KMS-11 (cell line): ENCODE data around the gene SH2D7.

Source experiments
- H2AFZ ChIP-seq: fragments of 200-600 bp; sonication (generic); 2 replicates; pipeline ENCODE4 v1.6.1; 2016; ENCODE audit warnings: antibody characterized with exemption, mixed run types, low read depth
- H3K27ac ChIP-seq: fragments of 200-600 bp; sonication (generic); 2 replicates; pipeline ENCODE4 v1.6.1; 2016; ENCODE audit warnings: mild to moderate bottlenecking, mixed run types
- H3K27me3 ChIP-seq: fragments of 200-600 bp; sonication (generic); 2 replicates; pipeline ENCODE4 v1.6.1; 2017; ENCODE audit warnings: mild to moderate bottlenecking, low read depth, mixed run types, moderate library complexity; ENCODE audit not compliant: insufficient read depth
- H3K36me3 ChIP-seq: fragments of 200-600 bp; sonication (generic); 2 replicates; pipeline ENCODE4 v1.6.1; 2017; ENCODE audit warnings: mild to moderate bottlenecking, mixed run types; ENCODE audit not compliant: insufficient read depth
- H3K4me1 ChIP-seq: fragments of 200-600 bp; sonication (generic); 2 replicates; pipeline ENCODE4 v1.6.1; 2016; ENCODE audit warnings: mild to moderate bottlenecking, low read depth, mixed run types; ENCODE audit not compliant: poor library complexity, severe bottlenecking
- H3K4me2 ChIP-seq: fragments of 200-600 bp; sonication (generic); 2 replicates; pipeline ENCODE4 v1.7.0; 2016; ENCODE audit warnings: mild to moderate bottlenecking, mixed run types
- H3K4me3 ChIP-seq: fragments of 200-600 bp; sonication (generic); IDR thresholded peaks from 2 replicates; pipeline ENCODE4 v1.6.1; 2017; ENCODE audit warnings: low read depth, low read length, mixed read lengths; ENCODE audit not compliant: insufficient read depth
- H3K79me2 ChIP-seq: fragments of 200-600 bp; sonication (generic); 2 replicates; pipeline ENCODE4 v1.6.1; 2016; ENCODE audit warnings: low read depth, mixed run types; ENCODE audit not compliant: insufficient read depth
- H3K9ac ChIP-seq: fragments of 200-600 bp; sonication (generic); 2 replicates; pipeline ENCODE4 v1.6.1; 2016; ENCODE audit warnings: mild to moderate bottlenecking, mixed run types
- H4K20me1 ChIP-seq: fragments of 200-600 bp; sonication (generic); 2 replicates; pipeline ENCODE4 v1.6.1; 2016; ENCODE audit warnings: mild to moderate bottlenecking, mixed run types; ENCODE audit not compliant: insufficient read depth
- CTCF ChIP-seq: fragments of 200-600 bp; sonication (generic); conservative IDR thresholded peaks from 2 replicates; pipeline ENCODE4 v1.6.1; 2017; ENCODE audit warnings: low read depth, mild to moderate bottlenecking, antibody characterized with exemption, low read length, moderate library complexity, mixed read lengths

The SH2D7 gene

GRCh38 chr15:78065284-78065872 lies 27.0 kb upstream of the SH2D7 start:
- H2AFZ ChIP-seq = no peak overlapping the region; the same call in 1 of the 2 replicates
- H3K4me1 ChIP-seq = peaks cover 97% of the 10 kb centered on the region
- TF ChIP-seq CTCF = no peak
- H3K27me3 ChIP-seq = no peaks in the 10 kb centered on the region
- H3K36me3 ChIP-seq = no peaks in the 10 kb centered on the region
- peak overlapping the region; percentile 32 for H3K27ac ChIP-seq
- H3K4me2 ChIP-seq = peak overlapping the region; percentile 54
- peaks cover 53% of the 10 kb centered on the region; the same call in 1 of the 2 replicates for H3K79me2 ChIP-seq
- no peaks in the 10 kb centered on the region for H4K20me1 ChIP-seq
- H3K4me3 ChIP-seq = no peak overlapping the region
- H3K9ac ChIP-seq = peak overlapping the region; percentile 22; the same call in 1 of the 2 replicates

DNA sequence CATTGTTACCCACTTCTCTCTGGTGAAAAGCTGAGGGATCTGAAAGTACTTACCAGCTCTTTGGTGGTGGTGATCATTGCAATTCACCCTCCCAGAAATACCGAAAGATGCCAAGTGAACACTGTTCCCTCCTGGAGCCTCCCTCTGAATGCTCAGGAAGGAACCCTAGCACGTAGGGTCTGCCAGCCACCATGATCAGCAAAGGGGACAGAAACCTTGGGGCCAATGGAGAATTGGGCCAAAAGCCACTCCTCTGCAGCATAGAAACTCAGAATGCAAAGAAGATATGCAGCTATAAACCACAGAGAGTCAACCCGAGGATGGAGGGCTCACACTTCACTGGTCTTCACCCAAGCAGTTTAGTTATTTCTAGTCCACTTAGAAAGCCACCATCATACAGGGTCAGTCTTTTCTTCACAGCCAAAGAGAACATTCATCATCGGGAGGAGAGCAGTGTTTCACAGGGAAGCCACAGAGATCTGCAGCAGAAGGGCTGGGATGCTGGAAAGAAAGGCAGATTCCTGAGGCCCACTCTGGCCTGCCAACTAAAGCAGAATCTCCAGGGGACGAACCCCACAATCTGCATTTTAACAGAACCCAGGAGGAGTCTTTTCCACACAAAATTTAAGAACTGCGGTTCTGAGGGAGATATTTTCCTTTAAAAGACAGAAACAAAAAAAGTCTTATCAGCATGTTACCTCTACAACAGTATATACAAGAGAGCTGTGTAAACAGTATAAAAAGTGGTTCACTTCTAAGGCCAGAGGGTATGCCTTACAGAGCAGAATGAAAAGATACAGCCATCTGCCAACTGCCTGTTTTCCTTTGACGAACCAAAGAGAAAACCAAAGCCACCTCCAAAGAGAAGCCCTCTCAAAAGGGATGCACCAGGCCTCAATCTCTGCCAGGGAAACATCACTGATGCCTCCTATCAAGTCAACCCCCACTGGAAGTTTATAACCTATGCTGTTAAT lies 26.1 kb upstream of the SH2D7 start:
- H4K20me1 ChIP-seq = no peaks in the 10 kb centered on the region
- H3K79me2 ChIP-seq = peaks cover 44% of the 10 kb centered on the region; the same call in 1 of the 2 replicates
- peak overlapping the region; percentile 54 for H3K4me2 ChIP-seq
- H3K4me3 ChIP-seq = no peak overlapping the region
- TF ChIP-seq CTCF = no peak
- peak overlapping the region; percentile 32 for H3K27ac ChIP-seq
- no peak overlapping the region; the same call in 1 of the 2 replicates for H2AFZ ChIP-seq
- H3K9ac ChIP-seq = no peak overlapping the region; the same call in 1 of the 2 replicates
- H3K4me1 ChIP-seq = peaks cover 95% of the 10 kb centered on the region
- H3K36me3 ChIP-seq = no peaks in the 10 kb centered on the region
- no peaks in the 10 kb centered on the region for H3K27me3 ChIP-seq

DNA sequence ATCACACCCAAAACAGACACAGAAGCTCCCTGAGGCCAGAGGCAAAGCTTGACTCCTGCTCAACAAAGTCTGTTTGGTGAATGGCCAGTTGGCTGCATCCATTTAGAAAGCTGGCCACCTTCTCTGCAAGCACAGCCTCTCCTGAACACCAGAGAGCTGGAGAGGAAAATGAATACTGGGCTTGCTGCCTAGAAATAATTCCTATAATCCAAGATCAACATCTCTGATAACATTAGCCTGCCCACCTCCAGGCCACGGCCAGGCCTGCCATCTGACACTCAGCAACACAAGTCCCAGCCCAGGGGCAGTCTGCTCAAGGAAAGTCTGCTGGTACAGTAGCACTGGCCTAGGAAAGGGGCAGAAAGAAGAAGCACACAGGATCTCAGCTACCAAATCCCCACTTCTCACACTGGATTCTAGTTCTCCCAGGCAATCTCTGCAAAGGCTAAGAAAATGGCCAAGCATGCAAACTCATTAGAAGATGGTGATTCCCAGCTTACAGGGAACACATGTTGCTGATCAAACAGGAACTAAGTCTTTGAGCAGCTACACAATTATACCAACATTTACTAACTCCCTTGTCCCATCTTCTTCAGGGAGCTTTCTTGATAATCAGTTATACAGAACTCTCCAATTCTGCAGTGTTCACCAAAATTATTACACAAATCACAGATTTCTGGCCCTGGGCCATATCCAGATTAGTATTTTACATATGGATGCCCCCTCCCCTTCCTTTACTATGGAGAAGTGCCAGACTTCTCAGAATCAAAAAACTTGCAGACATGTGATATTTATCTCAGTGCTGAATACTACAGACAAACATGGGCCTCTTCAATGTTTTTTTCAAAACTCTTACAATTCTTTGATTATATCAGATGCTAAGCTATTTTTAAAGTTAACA lies 24.8 kb upstream of the SH2D7 start:
- H2AFZ ChIP-seq = no peak overlapping the region
- H3K4me3 ChIP-seq = no peak overlapping the region
- H3K79me2 ChIP-seq = peaks cover 43% of the 10 kb centered on the region; the same call in 1 of the 2 replicates

More for the DNA sequence above, 24.8 kb upstream of the SH2D7 start:
- Histone ChIP-seq H3K4me1 (peaks cover 81% of the 10 kb centered on the region), H3K4me2 (peak overlapping the region; percentile 54), H3K27me3 (no peaks in the 10 kb centered on the region), H4K20me1 (no peaks in the 10 kb centered on the region), H3K9ac (no peak overlapping the region), H3K36me3 (no peaks in the 10 kb centered on the region), H3K27ac (no peak overlapping the region; the same call in 1 of the 2 replicates)
- TF ChIP-seq CTCF = no peak
